HAP-1 (cell line): ENCODE measurements around the gene KRT82.

Experiments used
- DNase-seq, 2 experiments: peaks; one replicate each; pipeline ENCODE4 v3.0.0-alpha.2; 2016 to 2020; ENCODE audit warnings: low spot score in 2 of 2
- H3K27me3 ChIP-seq: fragments of 250-450 bp; sonication (Bioruptor Pico); 2 replicates; pipeline ENCODE4 v1.5.1; 2020; ENCODE audit warnings: low read depth, mild to moderate bottlenecking, moderate library complexity
- H3K36me3 ChIP-seq: fragments of 250-450 bp; sonication (Bioruptor Pico); replicated peaks from 2 replicates; pipeline ENCODE4 v1.5.1; 2020; ENCODE audit warnings: mild to moderate bottlenecking
- H3K4me1 ChIP-seq: fragments of 250-450 bp; sonication (Bioruptor Pico); 2 replicates; pipeline ENCODE4 v1.5.1; 2020; ENCODE audit warnings: mild to moderate bottlenecking
- H3K4me3 ChIP-seq: fragments of 250-450 bp; sonication (Bioruptor Pico); 2 replicates; pipeline ENCODE4 v1.5.1; 2020; ENCODE audit warnings: mild to moderate bottlenecking, moderate library complexity
- H3K9me3 ChIP-seq: fragments of 250-450 bp; sonication (Bioruptor Pico); 2 replicates; pipeline ENCODE4 v1.5.1; 2020; ENCODE audit warnings: mild to moderate bottlenecking, moderate library complexity
- in situ Hi-C: fragments of 300-500 bp; cut with MboI; formaldehyde crosslinking; loops from 3 replicates; pipeline ENCODE4 v1.14.3; 2020; ENCODE audit warnings: low sequenced_read_pairs, inconsistent platforms, mixed read lengths

Gene KRT82

GRCh38 chr12:52394836-52395405 lies 11.2 kb downstream of the KRT82 start:
- no peaks in the 10 kb centered on the region; the same call in 1 of the 2 replicates for H3K27me3 ChIP-seq
- no peaks in the 10 kb centered on the region for H3K36me3 ChIP-seq
- H3K9me3 ChIP-seq: no peaks in the 10 kb centered on the region
- H3K4me1 ChIP-seq: no peaks in the 10 kb centered on the region
- no peak for DNase-seq
- in situ Hi-C loops: no loop called here
- H3K4me3 ChIP-seq: no peak overlapping the region

- in situ Hi-C loops: no loop called here
- Histone ChIP-seq H3K4me1 (no peaks in the 10 kb centered on the region), H3K36me3 (no peaks in the 10 kb centered on the region), H3K9me3 (no peaks in the 10 kb centered on the region), H3K27me3 (peaks cover 7% of the 10 kb centered on the region; the same call in 1 of the 2 replicates), H3K4me3 (no peak overlapping the region)
- no peak for DNase-seq
Observed at GRCh38 chr12:52392465-52393007, 13.6 kb downstream of the KRT82 start.

- in situ Hi-C loops: no loop called here
- Histone ChIP-seq H3K4me3 (no peak overlapping the region), H3K9me3 (no peaks in the 10 kb centered on the region), H3K27me3 (peaks cover 8% of the 10 kb centered on the region; the same call in 1 of the 2 replicates), H3K36me3 (no peaks in the 10 kb centered on the region), H3K4me1 (no peaks in the 10 kb centered on the region)
- no peak for DNase-seq
Observed at GRCh38 chr12:52391618-52392002, 14.5 kb downstream of the KRT82 start.

- DNase-seq: peak; percentile 11 to 43
Observed at GRCh38 chr12:52390739-52391617, 15.2 kb downstream of the KRT82 start.

GRCh38 chr12:52389313-52390207 lies 16.6 kb downstream of the KRT82 start:
- Histone ChIP-seq H3K36me3 (no peaks in the 10 kb centered on the region), H3K4me3 (no peak overlapping the region), H3K9me3 (no peaks in the 10 kb centered on the region), H3K4me1 (no peaks in the 10 kb centered on the region), H3K27me3 (peaks cover 8% of the 10 kb centered on the region; the same call in 1 of the 2 replicates)
- in situ Hi-C loops: no loop called here
- no peak for DNase-seq

More at GRCh38 chr12:52390739-52391617, 15.2 kb downstream of the KRT82 start:
- Histone ChIP-seq H3K36me3 (no peaks in the 10 kb centered on the region), H3K9me3 (no peaks in the 10 kb centered on the region), H3K4me1 (no peaks in the 10 kb centered on the region), H3K4me3 (no peak overlapping the region), H3K27me3 (peaks cover 8% of the 10 kb centered on the region; the same call in 1 of the 2 replicates)
- in situ Hi-C loops: no loop called here

GRCh38 chr12:52387859-52388258 lies 18.3 kb downstream of the KRT82 start:
- H3K36me3 ChIP-seq: no peaks in the 10 kb centered on the region
- H3K4me3 ChIP-seq: no peak overlapping the region
- DNase-seq: no peak
- in situ Hi-C loops: no loop called here
- no peaks in the 10 kb centered on the region for H3K4me1 ChIP-seq
- no peaks in the 10 kb centered on the region for H3K9me3 ChIP-seq
- peaks cover 11% of the 10 kb centered on the region; the same call in 1 of the 2 replicates for H3K27me3 ChIP-seq

- Histone ChIP-seq H3K27me3 (peaks cover 14% of the 10 kb centered on the region; the same call in 1 of the 2 replicates), H3K9me3 (no peaks in the 10 kb centered on the region), H3K4me1 (no peaks in the 10 kb centered on the region), H3K4me3 (no peak within 1 kb of the TSS), H3K36me3 (no peaks in the 10 kb centered on the region)
- in situ Hi-C loops: no loop called here
- no peak for DNase-seq
Observed at GRCh38 chr12:52385226-52385702, 20.9 kb downstream of the KRT82 start, which contains the start of gene KRT84. Gene KRT84 (minus strand): TSS chr12:52385652. CDS start chr12:52385585, 67 bp downstream.

GRCh38 chr12:52383331-52383730 lies 22.8 kb downstream of the KRT82 start:
- Histone ChIP-seq H3K9me3 (no peaks in the 10 kb centered on the region), H3K36me3 (no peaks in the 10 kb centered on the region), H3K4me3 (no peak overlapping the region), H3K27me3 (peaks cover 19% of the 10 kb centered on the region; the same call in 1 of the 2 replicates), H3K4me1 (no peaks in the 10 kb centered on the region)
- DNase-seq: no peak
- in situ Hi-C loops: no loop called here

- Histone ChIP-seq H3K4me1 (no peaks in the 10 kb centered on the region), H3K4me3 (no peak overlapping the region), H3K36me3 (no peaks in the 10 kb centered on the region), H3K27me3 (peaks cover 16% of the 10 kb centered on the region; the same call in 1 of the 2 replicates), H3K9me3 (no peaks in the 10 kb centered on the region)
- in situ Hi-C loops: no loop called here
- no peak for DNase-seq
Observed at GRCh38 chr12:52382854-52383253, 23.3 kb downstream of the KRT82 start.

GRCh38 chr12:52381206-52381605 lies 24.9 kb downstream of the KRT82 start:
- Histone ChIP-seq H3K9me3 (no peaks in the 10 kb centered on the region), H3K4me3 (no peak overlapping the region), H3K36me3 (no peaks in the 10 kb centered on the region), H3K27me3 (0 out of 2 replicates have a peak, but pooled peaks cover 12% of the 10 kb centered on the region), H3K4me1 (no peaks in the 10 kb centered on the region)
- no peak for DNase-seq
- in situ Hi-C loops: no loop called here

GRCh38 chr12:52380271-52380694 lies 25.9 kb downstream of the KRT82 start:
- H3K9me3 ChIP-seq: no peaks in the 10 kb centered on the region
- H3K27me3 ChIP-seq: 0 out of 2 replicates have a peak, but pooled peaks cover 12% of the 10 kb centered on the region
- no peaks in the 10 kb centered on the region for H3K36me3 ChIP-seq
- H3K4me3 ChIP-seq: no peak overlapping the region
- no peaks in the 10 kb centered on the region for H3K4me1 ChIP-seq
- in situ Hi-C loops: no loop called here
- DNase-seq: peak in 1 of 2 experiments; percentile 62

GRCh38 chr12:52379536-52379935 lies 26.6 kb downstream of the KRT82 start:
- in situ Hi-C loops: loop anchor here (10.0 kb wide), 1 partner anchor 605 kb away; no protein-coding TSS in a partner anchor
- Histone ChIP-seq H3K9me3 (no peaks in the 10 kb centered on the region), H3K27me3 (0 out of 2 replicates have a peak, but pooled peaks cover 12% of the 10 kb centered on the region)

GRCh38 chr12:52378091-52378490 lies 28.0 kb downstream of the KRT82 start:
- Histone ChIP-seq H3K4me3 (no peak overlapping the region), H3K27me3 (0 out of 2 replicates have a peak, but pooled peaks cover 12% of the 10 kb centered on the region), H3K9me3 (0 out of 2 replicates have a peak, but pooled peaks cover 2% of the 10 kb centered on the region), H3K4me1 (no peaks in the 10 kb centered on the region), H3K36me3 (no peaks in the 10 kb centered on the region)
- in situ Hi-C loops: loop anchor here (10.0 kb wide), 1 partner anchor 607 kb away; no protein-coding TSS in a partner anchor
- DNase-seq: no peak

More at GRCh38 chr12:52379536-52379935, 26.6 kb downstream of the KRT82 start:
- Histone ChIP-seq H3K4me1 (no peaks in the 10 kb centered on the region), H3K36me3 (no peaks in the 10 kb centered on the region), H3K4me3 (no peak overlapping the region)
- DNase-seq: no peak
